SK-N-MC (cell line): ENCODE measurements around the gene HIGD2B.
A peak's percentile ranks its signal among the peaks of the same experiment; 100 is the strongest.
"Not testable (repeated sequence)": the region's sequence is repeated elsewhere in the genome, so short reads cannot be mapped to it uniquely, and the experiment has no call there.

Experiments
- DNase-seq: peaks from one replicate; pipeline ENCODE4 v3.0.0-alpha.2; 2011; ENCODE audit warnings: low read depth, low spot score
- H3K27ac ChIP-seq: fragments of 200-600 bp; sonication (generic); 2 replicates; pipeline ENCODE4 v1.5.1; 2016; ENCODE audit warnings: mixed run types
- H3K36me3 ChIP-seq: fragments of 200-600 bp; sonication (generic); 2 replicates; pipeline ENCODE4 v1.6.1; 2017; ENCODE audit warnings: antibody characterized with exemption, low read length, mixed read lengths; ENCODE audit not compliant: insufficient read depth
- H3K4me3 ChIP-seq: fragments of 200-600 bp; sonication (generic); 2 replicates; pipeline ENCODE4 v1.5.1; 2016
- H3K9ac ChIP-seq: fragments of 200-600 bp; sonication (generic); 2 replicates; pipeline ENCODE4 v1.8.0; 2017; ENCODE audit warnings: mixed run types, mixed read lengths; ENCODE audit not compliant: insufficient read length
- H3K9me3 ChIP-seq: fragments of 200-600 bp; sonication (generic); 2 replicates; pipeline ENCODE4 v1.6.1; 2017; ENCODE audit warnings: low read depth, mild to moderate bottlenecking, antibody characterized with exemption, low read length, moderate library complexity, mixed read lengths
- EZH2 ChIP-seq: fragments of 200-600 bp; sonication (generic); IDR thresholded peaks from one replicate; pipeline ENCODE4 v1.6.1; 2017; ENCODE audit warnings: antibody characterized with exemption
- FOXP2 ChIP-seq: optimal IDR thresholded peaks from 2 replicates; pipeline ENCODE3; 2011; ENCODE audit warnings: mild to moderate bottlenecking, moderate library complexity; ENCODE audit not compliant: insufficient read depth; ENCODE audit errors: extremely low read length, control extremely low read depth
- POLR2AphosphoS5 ChIP-seq: IDR thresholded peaks from 2 replicates; pipeline ENCODE4 v1.6.1; 2012; ENCODE audit warnings: mild to moderate bottlenecking, low read depth, low read length, borderline replicate concordance

The HIGD2B gene, protein sequence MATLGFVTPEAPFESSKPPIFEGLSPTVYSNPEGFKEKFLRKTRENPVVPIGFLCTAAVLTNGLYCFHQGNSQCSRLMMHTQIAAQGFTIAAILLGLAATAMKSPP

DNA sequence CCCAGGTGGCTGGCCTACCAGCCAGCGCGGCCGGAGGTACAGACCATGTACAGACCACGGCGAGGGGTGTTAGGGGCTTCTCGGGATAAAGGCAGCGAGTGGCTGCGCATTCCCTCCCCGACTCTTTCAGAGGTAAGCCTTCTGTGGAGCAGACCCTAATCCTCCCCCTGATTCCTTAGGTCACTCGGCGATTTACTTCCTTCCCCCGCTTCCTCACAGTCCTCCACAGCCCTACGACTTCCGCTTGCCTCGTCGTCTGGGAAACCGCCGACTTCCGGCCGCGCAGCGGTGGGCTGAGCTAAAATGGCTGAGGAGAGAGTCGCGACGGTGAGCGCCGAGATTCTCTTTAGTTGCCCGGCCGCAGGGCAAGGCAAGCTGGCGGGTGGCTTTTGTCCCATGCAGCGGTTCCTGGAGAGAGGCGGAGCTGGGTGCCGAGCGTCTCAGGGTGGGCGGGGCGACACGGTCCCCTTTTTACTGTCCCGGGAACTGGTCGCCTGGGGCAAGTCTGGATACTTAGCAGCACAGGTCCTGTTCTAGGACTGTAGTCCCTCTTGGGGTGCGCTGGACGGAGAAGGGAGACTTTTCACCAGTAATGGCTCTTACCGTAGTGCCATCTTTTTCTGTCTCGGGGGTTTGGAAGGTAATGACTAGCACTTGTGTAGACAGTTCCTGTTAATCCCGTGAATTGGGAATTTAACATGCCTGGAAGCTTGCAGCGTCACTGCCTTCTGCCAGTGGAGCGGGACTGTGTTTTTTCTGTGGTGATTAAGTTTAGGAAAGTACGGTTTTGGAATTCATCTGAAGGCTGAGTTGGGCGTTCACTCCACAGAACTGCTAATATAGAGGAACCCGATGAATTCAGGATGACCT lies at the start of gene HIGD2B, which contains the start of gene BBS4:
TSS of gene HIGD2B (minus strand) at position 258 of the 870 bp plus-strand sequence. CDS start 9,808 bp downstream, outside the sequence.
TSS of gene BBS4 (plus strand) at position 283 of the 870 bp plus-strand sequence. CDS start at position 304, 21 bp downstream.
- H3K9me3 ChIP-seq: no peaks in the 10 kb centered on the region
- peak within 1 kb of the TSS; percentile 89 for H3K27ac ChIP-seq
- TF ChIP-seq POLR2AphosphoS5 (peak; percentile 88), EZH2 (no peak), FOXP2 (no peak)
- no peaks in the 10 kb centered on the region for H3K36me3 ChIP-seq
- H3K9ac ChIP-seq: peak within 1 kb of the TSS; percentile 65
- H3K4me3 ChIP-seq: peak within 1 kb of the TSS; percentile 93
- DNase-seq: peak; percentile 18

DNA sequence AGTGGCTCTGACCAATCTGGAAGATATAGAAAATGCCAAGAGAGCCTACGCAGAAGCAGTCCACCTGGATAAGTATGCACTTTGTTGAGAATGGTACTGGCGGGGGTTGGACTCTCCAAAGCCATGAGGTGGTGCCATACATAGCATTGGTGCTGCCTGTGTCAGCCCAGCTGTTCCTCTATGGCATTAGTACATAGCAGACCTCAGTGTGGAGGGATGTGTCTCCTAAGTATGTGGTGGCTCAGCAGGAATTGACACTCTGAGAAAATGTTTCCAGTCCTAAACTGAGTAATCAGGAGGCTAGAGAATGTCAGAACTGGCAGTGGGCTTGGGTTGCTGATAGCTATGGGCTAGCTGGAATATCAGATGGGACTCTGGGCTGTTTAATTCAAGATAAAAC lies 49.1 kb upstream of the HIGD2B start:
- Histone ChIP-seq H3K9me3 (no peaks in the 10 kb centered on the region), H3K4me3 (no peak overlapping the region), H3K9ac (no peak overlapping the region), H3K27ac (no peak overlapping the region), H3K36me3 (peaks cover 25% of the 10 kb centered on the region)
- no peak for DNase-seq
- no peak for TF ChIP-seq EZH2
- no peak for TF ChIP-seq FOXP2
- no peak for TF ChIP-seq POLR2AphosphoS5

DNA sequence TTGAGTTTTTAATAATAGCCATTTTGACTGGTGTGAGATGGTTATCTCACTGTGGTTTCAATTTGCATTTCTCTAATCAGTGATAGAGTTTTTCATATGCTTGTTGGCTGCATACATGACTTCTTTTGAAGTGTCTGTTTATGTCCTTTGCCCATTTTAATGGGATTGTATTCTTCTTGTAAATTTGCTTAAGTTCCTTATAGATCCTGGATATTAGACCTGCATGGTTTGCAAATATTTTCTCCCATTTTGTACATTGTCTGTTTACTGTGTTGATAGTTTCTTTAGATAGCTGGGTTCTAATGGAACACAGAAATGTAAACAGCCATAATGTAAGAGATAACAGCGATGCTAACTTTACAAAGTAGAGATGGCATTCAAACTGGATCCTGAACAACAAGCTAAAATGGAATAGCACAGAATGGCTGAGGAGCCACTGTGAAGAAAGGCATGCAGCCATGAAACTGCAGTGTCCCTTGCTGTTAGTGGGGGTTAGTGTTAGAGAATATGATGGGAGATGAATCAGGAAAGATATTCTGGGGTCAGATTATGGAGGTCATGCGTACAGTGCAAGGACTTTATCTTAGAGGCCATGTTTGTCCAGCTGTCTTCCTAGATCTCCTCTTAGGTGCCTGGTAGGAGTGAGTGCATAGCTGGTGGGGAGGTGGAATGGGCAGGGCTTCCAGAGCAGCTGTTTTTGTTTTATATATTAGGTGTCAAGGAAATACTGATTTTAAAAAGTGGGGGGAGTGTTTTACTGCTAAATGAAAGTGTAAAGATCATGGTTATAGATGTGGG lies 48.2 kb upstream of the HIGD2B start:
- Histone ChIP-seq H3K36me3 (peaks cover 25% of the 10 kb centered on the region), H3K4me3 (no peak overlapping the region), H3K9ac (no peak overlapping the region), H3K9me3 (no peaks in the 10 kb centered on the region), H3K27ac (no peak overlapping the region)
- no peak for DNase-seq
- TF ChIP-seq POLR2AphosphoS5 (no peak), FOXP2 (no peak)

DNA sequence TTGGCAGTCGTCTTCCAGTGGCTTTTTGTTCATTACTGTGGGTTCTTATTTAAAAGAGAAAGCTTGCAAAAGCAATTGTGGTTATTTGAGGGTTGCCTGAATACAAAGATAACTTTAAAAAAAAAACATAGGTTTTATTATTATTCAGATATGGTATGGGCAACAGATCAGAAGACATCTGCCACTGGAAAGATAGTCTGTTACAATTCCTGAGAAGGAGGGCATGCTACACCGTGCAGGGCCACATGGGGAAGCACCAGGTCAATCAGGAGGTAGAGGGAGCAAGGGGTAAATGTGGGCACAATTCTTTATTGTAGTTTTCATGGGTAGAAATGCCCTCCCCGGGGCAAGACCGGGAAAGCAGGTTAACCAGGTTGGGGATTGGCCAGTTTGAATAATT lies 46.5 kb upstream of the HIGD2B start:
- DNase-seq: no peak
- TF ChIP-seq EZH2 (no peak), POLR2AphosphoS5 (no peak), FOXP2 (no peak)
- peaks cover 15% of the 10 kb centered on the region for H3K36me3 ChIP-seq
- no peak overlapping the region for H3K9ac ChIP-seq
- H3K4me3 ChIP-seq: no peak overlapping the region
- no peak overlapping the region for H3K27ac ChIP-seq
- no peaks in the 10 kb centered on the region for H3K9me3 ChIP-seq

- H3K9me3 ChIP-seq: no peaks in the 10 kb centered on the region
- DNase-seq: no peak
- H3K4me3 ChIP-seq: no peak overlapping the region
- no peak overlapping the region for H3K9ac ChIP-seq
- H3K27ac ChIP-seq: no peak overlapping the region
- TF ChIP-seq POLR2AphosphoS5 (no peak), EZH2 (no peak), FOXP2 (no peak)
- H3K36me3 ChIP-seq: peaks cover 12% of the 10 kb centered on the region
Measured at GRCh38 chr15:72732086-72732485, 46.1 kb upstream of the HIGD2B start.

DNA sequence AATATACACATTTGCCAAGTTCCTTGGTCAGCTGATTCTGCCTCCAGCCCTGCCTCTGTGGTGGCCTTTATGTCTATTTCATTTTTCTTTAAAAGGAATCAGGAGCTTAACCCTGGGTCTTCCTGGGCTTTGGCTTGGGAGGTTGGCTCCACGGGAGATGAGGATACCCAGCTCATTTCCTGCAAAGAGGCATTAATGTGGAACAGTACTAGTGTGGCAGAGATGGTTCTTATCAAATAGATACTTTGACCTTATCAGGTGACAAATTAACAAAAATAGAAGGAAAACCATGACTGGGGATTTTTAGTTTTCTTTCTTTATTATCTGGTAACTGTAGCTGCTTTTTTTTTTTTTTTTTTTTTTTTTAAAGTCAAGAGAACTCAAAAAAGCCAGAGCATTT lies 42.8 kb upstream of the HIGD2B start:
- H3K9me3 ChIP-seq: no peaks in the 10 kb centered on the region
- no peak overlapping the region for H3K4me3 ChIP-seq
- TF ChIP-seq EZH2: no peak
- no peak for TF ChIP-seq FOXP2
- no peak for TF ChIP-seq POLR2AphosphoS5
- DNase-seq: no peak
- no peak overlapping the region for H3K9ac ChIP-seq
- peaks cover 5% of the 10 kb centered on the region; the same call in 1 of the 2 replicates for H3K36me3 ChIP-seq
- H3K27ac ChIP-seq: no peak overlapping the region

DNA sequence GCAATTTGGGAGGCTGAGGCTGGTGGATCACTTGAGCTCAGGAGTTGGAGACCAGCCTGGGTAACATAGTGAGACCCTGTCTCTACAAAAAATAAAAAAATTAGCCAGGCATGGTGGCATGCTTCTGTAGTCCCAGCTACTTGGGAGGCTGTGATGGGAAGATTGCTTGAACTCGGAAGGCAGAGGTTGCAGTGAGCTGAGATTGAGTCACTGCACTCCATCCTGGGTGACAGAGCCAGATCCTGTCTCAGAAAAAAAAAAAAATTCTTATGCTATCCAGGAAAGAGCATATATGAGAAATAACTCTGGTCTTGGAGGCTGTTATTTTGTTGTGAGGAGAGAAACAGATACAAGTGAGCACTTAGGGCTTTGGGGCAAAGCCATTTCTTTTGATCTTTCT lies 42.3 kb upstream of the HIGD2B start:
- not testable (repeated sequence) for H3K27ac ChIP-seq, DNase-seq, H3K4me3 ChIP-seq, H3K36me3 ChIP-seq, H3K9me3 ChIP-seq, H3K9ac ChIP-seq

DNA sequence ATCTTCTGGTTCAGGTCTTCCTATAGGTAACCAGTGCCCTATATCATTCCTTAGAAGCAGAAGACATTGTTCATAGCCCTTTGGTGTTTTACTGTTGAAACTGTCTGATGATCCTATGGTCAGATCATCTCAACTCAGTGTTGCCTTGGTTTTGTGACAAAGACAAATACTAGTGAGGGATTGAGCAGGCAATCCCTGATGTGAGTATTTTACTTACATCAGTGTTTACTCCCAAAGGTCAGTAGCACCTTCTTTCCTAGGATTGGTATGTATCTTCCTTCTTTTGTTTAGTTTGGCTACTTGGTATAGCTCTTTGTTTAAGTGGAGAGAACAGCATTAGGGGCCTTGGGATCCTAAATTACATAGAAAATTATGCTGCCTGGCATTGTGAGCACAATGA lies 41.2 kb upstream of the HIGD2B start:
- no peak overlapping the region for H3K4me3 ChIP-seq
- H3K9me3 ChIP-seq: no peaks in the 10 kb centered on the region
- no peak overlapping the region for H3K27ac ChIP-seq
- no peak for TF ChIP-seq FOXP2
- TF ChIP-seq POLR2AphosphoS5: no peak
- no peak for TF ChIP-seq EZH2
- no peak for DNase-seq
- H3K9ac ChIP-seq: no peak overlapping the region
- H3K36me3 ChIP-seq: peaks cover 5% of the 10 kb centered on the region; the same call in 1 of the 2 replicates

- not testable (repeated sequence) for DNase-seq, H3K9me3 ChIP-seq, H3K4me3 ChIP-seq, H3K9ac ChIP-seq, H3K27ac ChIP-seq, H3K36me3 ChIP-seq
Measured at GRCh38 chr15:72725851-72726250, 39.9 kb upstream of the HIGD2B start.
